Measurements from ENCODE around the gene MMP21.

The MMP21 gene

DNA sequence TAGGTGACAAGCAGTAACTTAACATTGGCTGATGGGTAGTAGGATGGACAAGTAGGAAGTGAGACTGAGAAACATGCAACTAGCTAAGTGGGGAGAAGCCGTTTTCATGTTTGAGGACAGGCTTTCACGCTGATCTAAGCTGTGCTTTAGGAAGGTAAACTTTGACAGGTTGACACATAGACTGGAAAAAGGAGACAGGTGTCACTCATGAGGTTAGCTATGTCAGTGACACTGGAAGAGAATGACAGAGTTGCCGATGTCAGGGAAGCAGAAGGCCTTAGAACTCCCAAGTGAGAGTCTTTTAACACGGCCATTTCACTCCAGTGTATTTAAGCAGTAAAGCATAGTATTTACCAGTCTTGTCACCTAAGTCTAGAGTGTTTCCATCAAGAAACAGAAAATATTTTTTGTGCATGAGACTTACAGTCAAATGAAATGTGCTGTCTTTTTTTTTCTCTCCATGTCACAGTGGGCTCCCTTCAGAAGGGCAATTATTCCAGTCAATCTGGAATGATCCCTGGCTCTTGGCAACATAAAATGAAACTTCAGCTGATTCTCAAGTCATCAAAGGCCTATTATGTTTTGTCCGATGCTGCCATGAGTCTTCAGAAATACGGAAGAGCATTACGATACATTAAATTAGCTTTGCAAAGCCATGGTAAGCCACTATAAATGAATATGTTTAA, 35.5 kb downstream of the MMP21 start:
- no peaks in the 10 kb centered on the region for H3K9me3 ChIP-seq (replicated peaks in 1 of 11)
- H3K27me3 ChIP-seq: no peaks in the 10 kb centered on the region
- H3K4me3 ChIP-seq: no peak overlapping the region
- H4K20me1 ChIP-seq: peaks cover 0 to 20% (median 3%) of the 10 kb centered on the region in 11 experiments; a peak in 5 of 22 replicates
- H3K4me1 ChIP-seq: no peaks in the 10 kb centered on the region
- H3K9ac ChIP-seq: no peak overlapping the region
- H3K36me3 ChIP-seq: peaks cover 97 to 100% (median 99%) of the 10 kb centered on the region in 11 experiments
- no peak for TF ChIP-seq Cebpa-rat (IDR thresholded peaks at IDR 0.05)
- no peak overlapping the region for H3K4me2 ChIP-seq
- no peak overlapping the region for H3K27ac ChIP-seq

DNA sequence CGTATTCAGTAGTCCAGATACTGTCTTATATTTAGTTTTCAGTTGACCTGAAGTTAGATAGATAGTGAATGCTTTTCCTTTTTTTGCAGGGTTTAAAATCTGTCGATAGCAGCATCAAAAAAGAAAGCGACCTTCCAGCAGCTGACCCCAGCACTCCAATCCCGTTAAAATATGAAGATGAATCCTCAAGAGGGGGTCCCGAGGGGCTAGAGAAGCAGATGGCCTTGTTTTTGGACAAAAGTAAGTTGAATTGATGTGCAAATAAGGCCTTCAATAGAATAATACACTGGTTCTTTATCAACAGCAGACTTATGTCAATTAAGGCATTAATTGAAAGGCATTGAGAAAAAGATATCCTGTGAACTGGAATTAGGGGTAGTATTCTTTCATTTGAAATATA, 37.4 kb downstream of the MMP21 start:
- Histone ChIP-seq H3K9me3 (replicated peaks in 1 of 11) (no peaks in the 10 kb centered on the region), H3K4me3 (no peak overlapping the region), H3K9ac (no peak overlapping the region), H4K20me1 (peaks cover 0 to 20% (median 3%) of the 10 kb centered on the region in 11 experiments; a peak in 4 of 22 replicates), H3K27me3 (no peaks in the 10 kb centered on the region), H3K4me1 (no peaks in the 10 kb centered on the region), H3K36me3 (peaks cover 96 to 100% (median 97%) of the 10 kb centered on the region in 11 experiments), H3K27ac (no peak overlapping the region), H3K4me2 (no peak overlapping the region)
- TF ChIP-seq Cebpa-rat (IDR thresholded peaks at IDR 0.05): no peak

DNA sequence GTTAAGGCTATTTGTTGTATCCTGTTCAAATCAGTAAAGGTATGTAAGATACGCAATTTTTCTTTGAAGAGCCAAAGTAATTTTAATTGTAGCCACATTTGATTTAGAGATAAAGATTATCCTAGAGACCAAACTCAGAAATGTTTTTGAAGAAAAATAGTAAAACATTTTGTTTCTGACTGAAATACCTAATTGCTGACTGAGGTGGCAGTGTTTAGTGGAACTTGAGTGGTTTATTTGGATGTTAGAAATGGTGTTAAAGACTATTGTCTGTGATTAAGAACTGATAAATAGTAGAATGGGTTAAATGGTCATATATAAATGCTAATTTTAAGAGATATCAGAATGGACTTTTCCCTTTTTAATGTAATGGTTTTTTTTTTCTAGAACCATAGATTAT, 40.8 kb downstream of the MMP21 start:
- Histone ChIP-seq H3K4me2 (no peak overlapping the region), H3K9me3 (replicated peaks in 1 of 11) (no peaks in the 10 kb centered on the region), H3K4me3 (no peak overlapping the region), H4K20me1 (peaks cover 0 to 16% (median 2%) of the 10 kb centered on the region in 11 experiments; a peak in 4 of 22 replicates), H3K4me1 (peaks cover 0 to 13% (median 7%) of the 10 kb centered on the region in 10 experiments; a peak in 6 of 20 replicates), H3K27ac (no peak overlapping the region), H3K36me3 (peaks cover 96 to 100% (median 99%) of the 10 kb centered on the region in 11 experiments), H3K9ac (no peak overlapping the region), H3K27me3 (no peaks in the 10 kb centered on the region)
- no peak for TF ChIP-seq Cebpa-rat (IDR thresholded peaks at IDR 0.05)

DNA sequence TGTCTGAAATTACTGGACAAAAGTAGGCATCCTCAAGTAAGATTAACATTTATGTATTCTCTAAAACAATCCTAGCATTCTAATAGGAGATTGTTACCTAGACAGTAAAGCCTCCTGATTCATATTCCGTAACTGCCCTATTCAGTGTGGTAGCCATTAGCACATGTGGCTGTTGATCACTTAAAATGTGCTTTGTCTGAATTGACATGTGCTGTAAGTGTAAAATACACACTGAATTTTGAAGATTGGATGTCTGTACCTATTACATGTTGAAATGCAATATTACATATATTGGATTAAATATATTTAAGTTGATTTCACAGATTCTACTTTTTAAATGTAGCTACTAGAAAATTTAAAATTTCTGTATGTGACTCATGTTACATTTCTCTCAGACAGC, 41.5 kb downstream of the MMP21 start:
- no peak overlapping the region for H3K4me2 ChIP-seq
- no peak overlapping the region for H3K9ac ChIP-seq
- peaks cover 96 to 100% (median 99%) of the 10 kb centered on the region in 11 experiments for H3K36me3 ChIP-seq
- no peak overlapping the region for H3K27ac ChIP-seq
- H3K9me3 ChIP-seq (replicated peaks in 1 of 11): no peaks in the 10 kb centered on the region
- no peak for TF ChIP-seq Cebpa-rat (IDR thresholded peaks at IDR 0.05)
- H3K4me1 ChIP-seq: peaks cover 0 to 13% (median 7%) of the 10 kb centered on the region in 10 experiments; a peak in 6 of 20 replicates
- H4K20me1 ChIP-seq: peaks cover 0 to 14% (median 2%) of the 10 kb centered on the region in 11 experiments; a peak in 3 of 22 replicates
- no peak overlapping the region for H3K4me3 ChIP-seq
- no peaks in the 10 kb centered on the region for H3K27me3 ChIP-seq

DNA sequence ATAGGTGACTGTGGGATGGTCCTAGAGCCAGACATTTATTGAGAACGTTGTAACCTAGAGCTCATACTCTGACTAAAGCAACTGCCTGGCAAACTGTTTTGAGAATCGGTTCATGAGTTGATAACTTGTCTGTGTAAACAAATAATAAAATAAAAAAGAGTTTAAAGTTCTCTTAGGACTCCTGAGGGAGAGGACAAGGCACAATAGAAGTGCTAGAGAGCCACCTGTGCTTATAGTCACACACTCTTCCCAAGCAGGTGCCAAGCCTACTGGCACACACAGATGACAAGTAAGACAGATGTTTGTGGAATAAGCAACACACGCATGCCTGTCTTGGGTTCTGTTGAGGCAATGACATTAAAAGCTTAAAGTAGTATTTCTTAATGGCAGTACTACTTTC, 48.2 kb downstream of the MMP21 start:
- Histone ChIP-seq H3K9ac (no peak overlapping the region), H3K36me3 (peaks cover 96 to 100% (median 99%) of the 10 kb centered on the region in 11 experiments), H3K4me3 (no peak overlapping the region), H3K27ac (no peak overlapping the region), H3K27me3 (no peaks in the 10 kb centered on the region), H3K9me3 (replicated peaks in 1 of 11) (no peaks in the 10 kb centered on the region), H3K4me1 (peaks cover 0 to 8% (median 7%) of the 10 kb centered on the region in 10 experiments; a peak in 7 of 20 replicates), H4K20me1 (peaks cover 0 to 1% (median 0%) of the 10 kb centered on the region in 11 experiments; a peak in 1 of 22 replicates), H3K4me2 (no peak overlapping the region)
- TF ChIP-seq Cebpa-rat (IDR thresholded peaks at IDR 0.05): no peak

DNA sequence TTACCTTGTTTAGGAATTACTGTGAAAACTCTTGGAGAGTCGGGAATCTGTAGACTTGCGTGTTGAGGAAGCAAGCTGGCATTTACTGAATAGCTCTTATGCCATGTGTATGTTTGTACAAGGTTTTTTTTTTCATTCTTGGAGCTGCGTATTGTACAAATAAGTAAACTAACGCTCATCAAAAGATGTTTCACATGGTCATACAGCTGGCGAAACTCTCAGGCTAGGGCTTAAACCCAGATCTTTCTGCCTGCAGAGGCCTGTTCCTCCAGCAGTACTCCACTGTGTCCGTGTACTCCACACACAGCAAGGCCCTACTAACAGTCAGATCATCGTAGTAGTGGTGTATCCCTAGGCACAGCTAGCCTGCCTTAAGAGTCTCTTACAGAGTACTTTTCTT, 48.7 kb downstream of the MMP21 start:
- Histone ChIP-seq H3K27me3 (no peaks in the 10 kb centered on the region), H3K4me2 (no peak overlapping the region), H4K20me1 (peaks cover 0 to 6% (median 0%) of the 10 kb centered on the region in 11 experiments; a peak in 1 of 22 replicates), H3K9ac (no peak overlapping the region), H3K4me1 (peaks cover 0 to 8% (median 3%) of the 10 kb centered on the region in 10 experiments; a peak in 7 of 20 replicates), H3K4me3 (no peak overlapping the region), H3K9me3 (replicated peaks in 1 of 11) (no peaks in the 10 kb centered on the region), H3K27ac (no peak overlapping the region), H3K36me3 (peaks cover 96 to 100% (median 99%) of the 10 kb centered on the region in 11 experiments)
- no peak for TF ChIP-seq Cebpa-rat (IDR thresholded peaks at IDR 0.05)

DNA sequence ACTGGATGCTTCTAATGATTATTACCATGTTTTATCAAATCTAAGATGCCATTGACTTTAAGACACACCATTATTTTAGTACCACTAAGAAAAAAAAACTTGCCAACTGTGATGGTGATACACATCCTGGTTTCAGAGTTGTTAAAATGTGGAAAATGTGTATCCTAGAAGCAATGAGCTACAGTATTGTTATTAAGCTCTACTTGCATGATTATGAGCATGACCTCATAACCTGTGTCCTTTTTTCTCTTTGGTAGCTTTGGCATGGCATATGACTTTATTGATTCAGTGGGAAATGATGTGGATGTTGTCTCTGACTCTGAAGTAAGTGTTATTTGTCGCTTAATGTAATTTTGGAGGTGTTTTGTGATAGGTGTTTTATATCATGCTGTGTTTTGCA, 52.8 kb downstream of the MMP21 start:
- peaks cover 0 to 24% (median 0%) of the 10 kb centered on the region in 11 experiments; a peak in 3 of 22 replicates for H4K20me1 ChIP-seq
- peaks cover 64 to 72% (median 68%) of the 10 kb centered on the region in 11 experiments for H3K36me3 ChIP-seq
- H3K27ac ChIP-seq: no peak overlapping the region
- peaks cover 17 to 29% (median 24%) of the 10 kb centered on the region in 10 experiments for H3K4me1 ChIP-seq
- H3K4me3 ChIP-seq: no peak overlapping the region
- TF ChIP-seq Cebpa-rat (IDR thresholded peaks at IDR 0.05): no peak
- H3K27me3 ChIP-seq: no peaks in the 10 kb centered on the region
- H3K9me3 ChIP-seq (replicated peaks in 1 of 11): peaks cover 0 to 2% (median under 1%) of the 10 kb centered on the region in 11 experiments; a peak in 10 of 22 replicates
- H3K9ac ChIP-seq: 0 out of 22 replicates have a peak overlapping the region, but pooled peaks of 1 of the 11 experiments have one; percentile 47
- no peak overlapping the region for H3K4me2 ChIP-seq

DNA sequence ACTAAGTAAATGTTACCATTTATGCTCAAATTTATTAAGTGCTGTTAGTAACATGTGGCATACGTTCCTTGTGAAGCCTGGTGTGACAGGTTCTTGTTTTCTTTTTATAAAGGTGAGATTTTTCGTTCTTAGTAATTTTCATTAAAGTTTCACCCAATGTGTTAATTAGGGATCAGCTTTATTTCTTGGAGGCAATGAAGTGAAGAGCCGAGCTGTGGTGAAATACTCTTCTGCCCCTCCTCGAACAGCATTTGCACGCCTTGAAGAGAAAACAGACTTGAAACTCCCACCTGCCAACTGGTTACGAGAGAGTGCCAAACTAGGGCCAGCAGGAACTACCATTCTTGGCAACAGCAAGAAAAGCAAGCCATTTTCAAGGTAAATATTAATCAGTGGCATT, 54.6 kb downstream of the MMP21 start:
- H3K36me3 ChIP-seq: peaks cover 47 to 54% (median 50%) of the 10 kb centered on the region in 11 experiments
- no peak overlapping the region; a peak in 1 of 22 replicates for H3K27ac ChIP-seq
- H3K9ac ChIP-seq: peak overlapping the region; percentile 4 to 99 (median 98); a peak in 13 of 22 replicates
- H3K27me3 ChIP-seq: no peaks in the 10 kb centered on the region
- H4K20me1 ChIP-seq: peaks cover 0 to 24% (median 0%) of the 10 kb centered on the region in 11 experiments; a peak in 3 of 22 replicates
- H3K4me2 ChIP-seq: peak overlapping the region; percentile 76 to 97 (median 95)
- H3K4me3 ChIP-seq: peak overlapping the region in 8 of 10 experiments; percentile 88 to 100 (median 97); a peak in 11 of 20 replicates
- TF ChIP-seq Cebpa-rat (IDR thresholded peaks at IDR 0.05): no peak
- peaks cover 0 to 9% (median 5%) of the 10 kb centered on the region in 11 experiments; a peak in 14 of 22 replicates for H3K9me3 ChIP-seq (replicated peaks in 1 of 11)
- peaks cover 17 to 29% (median 24%) of the 10 kb centered on the region in 10 experiments for H3K4me1 ChIP-seq

DNA sequence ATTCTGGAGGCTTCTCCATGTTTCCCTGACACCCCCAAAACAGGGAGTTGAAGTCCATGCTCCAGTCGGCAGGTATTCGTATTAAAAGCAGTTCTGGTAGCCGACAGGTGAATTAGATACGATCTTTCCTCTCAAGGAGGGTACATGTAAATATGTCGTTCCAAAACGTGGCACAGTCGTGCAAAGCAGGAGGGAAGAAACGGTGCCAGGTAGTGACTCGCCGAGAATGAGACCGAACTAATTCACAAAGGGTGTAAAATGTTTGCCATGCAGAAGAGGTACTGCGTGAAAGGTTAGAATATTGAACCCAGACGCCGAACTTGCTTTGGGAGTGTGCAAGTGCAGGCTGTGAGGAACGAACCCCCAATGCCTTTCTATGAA, 55.6 kb downstream of the MMP21 start:
- Histone ChIP-seq H3K9me3 (replicated peaks in 1 of 11) (peaks cover 0 to 9% (median 8%) of the 10 kb centered on the region in 11 experiments; a peak in 14 of 22 replicates), H3K27ac (peak overlapping the region; percentile 91 to 98 (median 94)), H3K4me1 (peaks cover 17 to 29% (median 24%) of the 10 kb centered on the region in 10 experiments), H3K4me2 (peak overlapping the region; percentile 76 to 97 (median 95)), H3K36me3 (peaks cover 38 to 44% (median 40%) of the 10 kb centered on the region in 11 experiments), H3K9ac (peak overlapping the region; percentile 96 to 99 (median 98)), H3K4me3 (peak overlapping the region; percentile 88 to 100 (median 96)), H4K20me1 (peaks cover 0 to 24% (median 0%) of the 10 kb centered on the region in 11 experiments; a peak in 3 of 22 replicates), H3K27me3 (no peaks in the 10 kb centered on the region)
- no peak for TF ChIP-seq Cebpa-rat (IDR thresholded peaks at IDR 0.05)

Data from BLaER1 treated with 17β-estradiol and CSF1 and Interleukin-3, amounts not matched to agents 10 nM and 100 nM (cell line).